Adrenal gland (tissue), 12 donors: ENCODE measurements around the gene ADAMTSL1. TPM values are rescaled to one million over a fixed set of nuclear protein-coding genes. Genes with fewer than 3 reads are reported as not detected.

ENCODE experiments used
- DNase-seq, 7 donors: peaks; one replicate each; pipeline ENCODE4 v3.0.0-alpha.2; 2019 to 2020
- H3K27ac ChIP-seq, 5 donors: fragments of 200-600 bp; sonication (generic) in 4 of 5; 1 replicate in 3 of 5; 2 replicates in 2 of 5; pipeline versions ENCODE4 v1.5.1 to v1.8.0; 2016 to 2020; ENCODE audit warnings: mild to moderate bottlenecking in 1 of 5
- H3K27me3 ChIP-seq: fragments of 200-600 bp; 2 replicates; pipeline ENCODE4 v1.8.0; 2021
- H3K36me3 ChIP-seq, 2 donors: fragments of 200-600 bp; replicated peaks in 1 of 2; 1 replicate in 1 of 2; 2 replicates in 1 of 2; pipeline versions ENCODE4 v1.5.1 to v1.8.0; 2018 to 2022
- H3K4me1 ChIP-seq, 2 donors: fragments of 200-600 bp; replicated peaks in 1 of 2; 1 replicate in 1 of 2; 2 replicates in 1 of 2; pipeline versions ENCODE4 v1.5.1 to v1.8.0; 2018 to 2021
- H3K4me3 ChIP-seq, 4 donors: fragments of 200-600 bp; sonication (generic) in 3 of 4; one replicate each; pipeline ENCODE4 v1.5.1; 2016 to 2018
- H3K9me3 ChIP-seq, 3 donors: fragments of 200-600 bp; sonication (generic) in 1 of 3; replicated peaks in 1 of 3; 1 replicate in 2 of 3; 2 replicates in 1 of 3; pipeline versions ENCODE4 v1.5.1 to v1.8.0; 2016 to 2021
- CTCF ChIP-seq, 6 experiments: fragments of 450-650 bp in 4 of 6; fragments of 200-600 bp in 2 of 6; sonication (generic) in 1 of 6; IDR thresholded peaks; 1 replicate in 5 of 6; 2 replicates in 1 of 6; pipeline versions ENCODE4 v1.5.1 to v1.8.0; 2016 to 2021; ENCODE audit warnings: antibody characterized with exemption in 6 of 6, mild to moderate bottlenecking in 2 of 6, moderate library complexity in 1 of 6
- POLR2A ChIP-seq, 2 donors: fragments of 450-650 bp; IDR thresholded peaks; one replicate each; pipeline ENCODE4 v1.6.1; 2017; ENCODE audit warnings: antibody characterized with exemption in 2 of 2, mild to moderate bottlenecking in 2 of 2, moderate library complexity in 1 of 2
- WGBS, 4 donors: extraction: QIAGEN DNeasy Blood & Tissue Kit in 2 of 4; methylation state at CpG; one replicate each; pipeline versions ENCODE4 v1.1.5 to v1.1.7; 2013 to 2017; 5-methylcytosine and 5-hydroxymethylcytosine counted together
- intact Hi-C, 2 donors: fragments of 100-400 bp; cut with DNase I; formaldehyde crosslinking; loops; one replicate each; pipeline versions ENCODE4 v1.14.1 to v1.15.0; 2022 to 2023
- polyA plus RNA-seq, 3 donors: library from polyadenylated mRNA; stranded (reverse); fragments of 200-250 nt in 2 of 3; fragments of 350-450 nt in 1 of 3; fragmentation: Illumina TruSeq in 1 of 3; extraction: RNeasy Lipid Tissue Mini Kit (QIAGEN cat#74804) in 1 of 3; gene quantifications; one replicate each; pipeline ENCODE4 v1.2.3, GENCODE V29; 2013 to 2014
- total RNA-seq, 9 donors: library from RNA; depleted of rRNA in 4 of 9; stranded (reverse); fragments of >200 nt in 4 of 9; fragments of 120-200 nt in 1 of 9; fragmentation: NEBNext Ultra II Directional in 1 of 9; extraction: Animal tissue kit (Norgen Biotek cat#: 25700) in 1 of 9; gene quantifications; one replicate each; pipeline versions ENCODE4 v1.1.0 to v1.2.4, GENCODE V29; 2013 to 2023
- donor health status: healthy with polysubstance abuse.
- donor health status: Bipolar disorder and iron deficiency.
- donor health status: DM: yes; HTN: yes; CAD: no.
- donor health status: DM: no; HTN: no; CAD: no.
- donor health status: DM: no; HTN: no; CAD: no.
- donor health status: DM: yes; HTN: yes; CAD: no.

The ADAMTSL1 gene
- total and polyA plus RNA-seq, 12 donors, result 4.9 to 38.1 (median 20.6) TPM

- H3K9me3 ChIP-seq, result no peaks in the 10 kb centered on the region
- no peak overlapping the region for H3K4me3 ChIP-seq
- TF ChIP-seq POLR2A (IDR thresholded peaks at IDR 0.05) (no peak), CTCF (IDR thresholded peaks at IDR 0.05) (no peak)
- intact Hi-C loops, result no loop called here
- H3K4me1 ChIP-seq, result no peaks in the 10 kb centered on the region
- H3K36me3 ChIP-seq, result no peaks in the 10 kb centered on the region
- no peak for DNase-seq
- no peaks in the 10 kb centered on the region for H3K27me3 ChIP-seq
- 78 to 98% (median 96%) methylated on average over 1 of the region's 1 CpG for WGBS, 4 donors
- H3K27ac ChIP-seq, result no peak overlapping the region
Measured at GRCh38 chr9:18810581-18810980, 336.6 kb downstream of the ADAMTSL1 start.

- Histone ChIP-seq H3K4me3 (no peak overlapping the region), H3K36me3 (no peaks in the 10 kb centered on the region), H3K9me3 (no peaks in the 10 kb centered on the region), H3K27me3 (no peaks in the 10 kb centered on the region), H3K4me1 (no peaks in the 10 kb centered on the region), H3K27ac (no peak overlapping the region)
- TF ChIP-seq POLR2A (IDR thresholded peaks at IDR 0.05) (no peak), CTCF (IDR thresholded peaks at IDR 0.05) (no peak)
- WGBS, 4 donors, result 40 to 100% (median 82%) methylated on average over 1 to 2 of the region's 2 CpGs
- intact Hi-C loops, result no loop called here
- no peak for DNase-seq
Measured at GRCh38 chr9:18811171-18811570, 337.2 kb downstream of the ADAMTSL1 start.

GRCh38 chr9:18819418-18819817, 345.5 kb downstream of the ADAMTSL1 start:
- WGBS, 4 donors, result 86 to 91% (median 88%) methylated on average over 3 of the region's 3 CpGs
- Histone ChIP-seq H3K27ac (no peak overlapping the region), H3K9me3 (no peaks in the 10 kb centered on the region), H3K27me3 (no peaks in the 10 kb centered on the region), H3K36me3 (no peaks in the 10 kb centered on the region), H3K4me3 (no peak overlapping the region), H3K4me1 (peaks cover 0 to 4% of the 10 kb centered on the region in 2 donors)
- intact Hi-C loops, result no loop called here
- DNase-seq, result no peak
- TF ChIP-seq CTCF (IDR thresholded peaks at IDR 0.05) (no peak), POLR2A (IDR thresholded peaks at IDR 0.05) (no peak)

- Histone ChIP-seq H3K36me3 (no peaks in the 10 kb centered on the region), H3K4me1 (peaks cover 7 to 10% of the 10 kb centered on the region in 2 donors), H3K27me3 (no peaks in the 10 kb centered on the region), H3K9me3 (no peaks in the 10 kb centered on the region), H3K4me3 (no peak overlapping the region), H3K27ac (no peak overlapping the region)
- intact Hi-C loops, result no loop called here
- WGBS, 4 donors, result 77 to 98% (median 96%) methylated on average over 3 of the region's 3 CpGs
- DNase-seq, result no peak
- TF ChIP-seq CTCF (IDR thresholded peaks at IDR 0.05), result no peak
- no peak for TF ChIP-seq POLR2A (IDR thresholded peaks at IDR 0.05)
Measured at GRCh38 chr9:18820566-18821095, 346.7 kb downstream of the ADAMTSL1 start.
